ENCODE results near the gene NUDCD3.

The NUDCD3 gene

GRCh38 chr7:44373418-44373740 is 117.1 kb downstream of the NUDCD3 start:
- no peak overlapping the region for H3K4me3 ChIP-seq (ENCODE audit: low read length)
- DNase-seq (ENCODE audit: low read depth) = no peak
- no peak for TF ChIP-seq CTCF (conservative IDR thresholded peaks at IDR 0.05; ENCODE audit: low read length)

GRCh38 chr7:44372560-44373417 is 117.7 kb downstream of the NUDCD3 start:
- no peak overlapping the region for H3K4me3 ChIP-seq (ENCODE audit: low read length)
- no peak for TF ChIP-seq CTCF (conservative IDR thresholded peaks at IDR 0.05; ENCODE audit: low read length)
- DNase-seq (ENCODE audit: low read depth) = peak; percentile 15

GRCh38 chr7:44368885-44369284 is 121.6 kb downstream of the NUDCD3 start:
- DNase-seq (ENCODE audit: low read depth) = peak; percentile 28
- no peak for TF ChIP-seq CTCF (conservative IDR thresholded peaks at IDR 0.05; ENCODE audit: low read length)
- H3K4me3 ChIP-seq (ENCODE audit: low read length) = no peak overlapping the region

- no peak for TF ChIP-seq CTCF (conservative IDR thresholded peaks at IDR 0.05; ENCODE audit: low read length)
- no peak for DNase-seq (ENCODE audit: low read depth)
- no peak overlapping the region for H3K4me3 ChIP-seq (ENCODE audit: low read length)
Measured at GRCh38 chr7:44368455-44368854, 122.0 kb downstream of the NUDCD3 start.

- H3K4me3 ChIP-seq (ENCODE audit: low read length) = no peak overlapping the region
- TF ChIP-seq CTCF (conservative IDR thresholded peaks at IDR 0.05; ENCODE audit: low read length) = no peak
- no peak for DNase-seq (ENCODE audit: low read depth)
Measured at GRCh38 chr7:44367475-44368043, 122.9 kb downstream of the NUDCD3 start.

GRCh38 chr7:44366986-44367385 is 123.5 kb downstream of the NUDCD3 start:
- TF ChIP-seq CTCF (conservative IDR thresholded peaks at IDR 0.05; ENCODE audit: low read length) = no peak
- no peak for DNase-seq (ENCODE audit: low read depth)
- no peak overlapping the region for H3K4me3 ChIP-seq (ENCODE audit: low read length)

GRCh38 chr7:44353668-44354067 is 136.8 kb downstream of the NUDCD3 start:
- no peak for TF ChIP-seq CTCF (conservative IDR thresholded peaks at IDR 0.05; ENCODE audit: low read length)
- H3K4me3 ChIP-seq (ENCODE audit: low read length) = no peak overlapping the region
- DNase-seq (ENCODE audit: low read depth) = no peak

Data from AG10803 (cell line).